HG02870 (cell line): ENCODE data around the gene TPBGL.
"Not testable (repeated sequence)": the region's sequence is repeated elsewhere in the genome, so short reads cannot be mapped to it uniquely, and the experiment has no call there.

Experiments
- ATAC-seq: cut with Tn5 transposase; IDR thresholded peaks from one replicate; pipeline ENCODE4 v1.9.1; 2021; ENCODE audit warnings: mild to moderate bottlenecking, moderate library complexity; ENCODE audit not compliant: unreplicated experiment

TPBGL gene

GRCh38 chr11:75270896-75271418, 30.4 kb downstream of the TPBGL start:
- ATAC-seq: no peak

- no peak for ATAC-seq
Measured at GRCh38 chr11:75271730-75272129, 31.2 kb downstream of the TPBGL start.

- no peak for ATAC-seq
Measured at GRCh38 chr11:75272391-75272790, 31.8 kb downstream of the TPBGL start.

GRCh38 chr11:75272821-75273301, 32.3 kb downstream of the TPBGL start:
- no peak for ATAC-seq

- no peak for ATAC-seq
Measured at GRCh38 chr11:75273411-75274391, 33.1 kb downstream of the TPBGL start.

- not testable (repeated sequence) for ATAC-seq
Measured at GRCh38 chr11:75274716-75275115, 34.1 kb downstream of the TPBGL start.

GRCh38 chr11:75275581-75275980, 35.0 kb downstream of the TPBGL start:
- ATAC-seq: no peak

- ATAC-seq: no peak
Measured at GRCh38 chr11:75276186-75276585, 35.6 kb downstream of the TPBGL start.

- no peak for ATAC-seq
Measured at GRCh38 chr11:75276686-75277085, 36.1 kb downstream of the TPBGL start.

GRCh38 chr11:75277211-75277805, 36.7 kb downstream of the TPBGL start:
- ATAC-seq: no peak

- no peak for ATAC-seq
Measured at GRCh38 chr11:75277991-75278790, 37.6 kb downstream of the TPBGL start.

GRCh38 chr11:75279273-75279672, 38.7 kb downstream of the TPBGL start:
- ATAC-seq: no peak

GRCh38 chr11:75280227-75280701, 39.7 kb downstream of the TPBGL start:
- no peak for ATAC-seq

GRCh38 chr11:75280770-75281468, 40.3 kb downstream of the TPBGL start:
- ATAC-seq: no peak

- no peak for ATAC-seq
Measured at GRCh38 chr11:75281469-75282095, 41.0 kb downstream of the TPBGL start.

- no peak for ATAC-seq
Measured at GRCh38 chr11:75283391-75283931, 42.9 kb downstream of the TPBGL start.

GRCh38 chr11:75285776-75286360, 45.3 kb downstream of the TPBGL start:
- no peak for ATAC-seq

- no peak for ATAC-seq
Measured at GRCh38 chr11:75286826-75287465, 46.4 kb downstream of the TPBGL start.

- ATAC-seq: no peak
Measured at GRCh38 chr11:75287579-75287978, 47.0 kb downstream of the TPBGL start.
